HG02623 (cell line): ENCODE measurements around the gene RIMS1.

ENCODE experiments used
- ATAC-seq: cut with Tn5 transposase; IDR thresholded peaks from one replicate; pipeline ENCODE4 v1.9.1; 2021; ENCODE audit warnings: moderate library complexity; ENCODE audit not compliant: unreplicated experiment

RIMS1 gene

GRCh38 chr6:72403413-72403812 lies 517.1 kb downstream of the RIMS1 start:
- no peak for ATAC-seq

GRCh38 chr6:72406517-72406916 lies 520.2 kb downstream of the RIMS1 start:
- ATAC-seq = no peak

GRCh38 chr6:72410769-72411168 lies 524.4 kb downstream of the RIMS1 start:
- no peak for ATAC-seq

- peak; percentile 82 for ATAC-seq
Measured at GRCh38 chr6:72411872-72412708, 525.7 kb downstream of the RIMS1 start.

GRCh38 chr6:72412709-72413044 lies 526.3 kb downstream of the RIMS1 start:
- no peak for ATAC-seq

- no peak for ATAC-seq
Measured at GRCh38 chr6:72413884-72414283, 527.5 kb downstream of the RIMS1 start.

- ATAC-seq = no peak
Measured at GRCh38 chr6:72414657-72415056, 528.3 kb downstream of the RIMS1 start.

- no peak for ATAC-seq
Measured at GRCh38 chr6:72416744-72417465, 530.6 kb downstream of the RIMS1 start.

GRCh38 chr6:72417759-72418158 lies 531.4 kb downstream of the RIMS1 start:
- no peak for ATAC-seq

- no peak for ATAC-seq
Measured at GRCh38 chr6:72418495-72418894, 532.1 kb downstream of the RIMS1 start.

GRCh38 chr6:72419966-72420365 lies 533.6 kb downstream of the RIMS1 start:
- ATAC-seq = no peak

GRCh38 chr6:72420409-72420808 lies 534.1 kb downstream of the RIMS1 start:
- no peak for ATAC-seq

GRCh38 chr6:72421387-72421786 lies 535.0 kb downstream of the RIMS1 start:
- no peak for ATAC-seq

- no peak for ATAC-seq
Measured at GRCh38 chr6:72422171-72422570, 535.8 kb downstream of the RIMS1 start.

- ATAC-seq = no peak
Measured at GRCh38 chr6:72424476-72424875, 538.1 kb downstream of the RIMS1 start.

- ATAC-seq = no peak
Measured at GRCh38 chr6:72425003-72425681, 538.8 kb downstream of the RIMS1 start.

GRCh38 chr6:72440611-72441010 lies 554.3 kb downstream of the RIMS1 start:
- ATAC-seq = no peak

- ATAC-seq = no peak
Measured at GRCh38 chr6:72446430-72446829, 560.1 kb downstream of the RIMS1 start.
